GM12878 (cell line): ENCODE measurements around the gene CLK2. TPM values are rescaled to one million over a fixed set of nuclear protein-coding genes. Genes with fewer than 3 reads are reported as not detected.

ENCODE experiments used
- ATAC-seq: fragments of 200-7000 bp; cut with Tn5 transposase; 3 replicates; pipeline ENCODE4 v1.9.1; 2020; ENCODE audit warnings: mild to moderate bottlenecking, moderate library complexity
- BruUV-seq: library from RNA; stranded (reverse); fragments of 400-500 nt; replicated peaks from 2 replicates; lab custom pipeline; 2021; lab: Mats Ljungman, UMichigan
- CTCF ChIA-PET: fragments of 300-600 bp; sonication (Branson Sonifier 250); formaldehyde crosslinking; extraction: SDS; loops from one replicate; lab custom pipeline; 2021; ENCODE audit warnings: inconsistent platforms; lab: Yijun Ruan, JAX
- POLR2A ChIA-PET: fragments of 350-600 bp; formaldehyde crosslinking; extraction: SDS; loops from one replicate; lab custom pipeline; 2021; ENCODE audit warnings: inconsistent platforms; lab: Charles Lee
- RAD21 ChIA-PET: fragments of 300-600 bp; sonication (Branson Sonifier 250); formaldehyde crosslinking; loops from one replicate; lab custom pipeline; 2023; ENCODE audit warnings: antibody characterized with exemption; ENCODE audit not compliant: unreplicated experiment; lab: Charles Lee
- SMC1A ChIA-PET: fragments of 300-600 bp; sonication (Branson Sonifier 250); formaldehyde crosslinking; loops from one replicate; lab custom pipeline; 2023; ENCODE audit not compliant: unreplicated experiment, uncharacterized antibody; lab: Charles Lee
- DNase-seq: peaks from one replicate; pipeline ENCODE4 v3.0.0-alpha.2; 2011; ENCODE audit warnings: low read depth, low spot score
- FAIRE-seq: peaks from 3 replicates; lab custom pipeline; 2011; peaks lifted over from hg19 to GRCh38; lab: Jason Lieb, UNC
- H2AFZ ChIP-seq: 2 replicates; pipeline ENCODE4 v1.6.0; 2011; ENCODE audit warnings: low read depth, low read length, control low read depth; ENCODE audit not compliant: control insufficient read depth
- H3K27ac ChIP-seq: 2 replicates; pipeline ENCODE4 v1.5.1; 2011; ENCODE audit warnings: control low read depth; ENCODE audit not compliant: control insufficient read depth, insufficient read depth
- H3K27me3 ChIP-seq, 2 experiments: replicated peaks in 1 of 2; 2 replicates each; pipeline versions ENCODE4 v1.6.0 to v1.6.1; 2011; ENCODE audit warnings: low read length in 1 of 2; ENCODE audit not compliant: control insufficient read depth in 2 of 2, insufficient read depth in 2 of 2
- H3K36me3 ChIP-seq, 2 experiments: 2 replicates each; pipeline ENCODE4 v1.5.1; 2011; ENCODE audit warnings: low read length in 1 of 2; ENCODE audit not compliant: control insufficient read depth in 2 of 2, insufficient read depth in 2 of 2
- H3K4me1 ChIP-seq: 2 replicates; pipeline ENCODE4 v1.6.1; 2011; ENCODE audit warnings: mild to moderate bottlenecking, low read length, moderate library complexity, mixed read lengths; ENCODE audit not compliant: control insufficient read depth, insufficient read depth
- H3K4me2 ChIP-seq: 2 replicates; pipeline ENCODE4 v1.6.0; 2011; ENCODE audit warnings: control low read depth; ENCODE audit not compliant: control insufficient read depth, insufficient read depth
- H3K4me3 ChIP-seq: fragments of 200-600 bp; sonication (generic); 2 replicates; pipeline ENCODE4 v1.5.1; 2016
- H3K79me2 ChIP-seq: 2 replicates; pipeline ENCODE4 v1.6.0; 2011; ENCODE audit warnings: low read length; ENCODE audit not compliant: control insufficient read depth, insufficient read depth
- H3K9ac ChIP-seq: 2 replicates; pipeline ENCODE4 v1.8.0; 2011; ENCODE audit warnings: low read length, control low read depth, mixed read lengths; ENCODE audit not compliant: control insufficient read depth, insufficient read depth
- H3K9me3 ChIP-seq: replicated peaks from 3 replicates; pipeline ENCODE4 v1.5.1; 2011; ENCODE audit warnings: mild to moderate bottlenecking, low read length; ENCODE audit not compliant: control insufficient read depth, insufficient read depth
- H4K20me1 ChIP-seq: 2 replicates; pipeline ENCODE4 v1.6.0; 2011; ENCODE audit not compliant: control insufficient read depth, insufficient read depth
- CTCF ChIP-seq, 3 experiments: IDR thresholded peaks in 2 of 3; conservative IDR thresholded peaks in 1 of 3; 2 replicates each; pipeline ENCODE4 v1.5.1; 2011; ENCODE audit warnings: low read depth in 3 of 3, low read length in 3 of 3, mild to moderate bottlenecking in 3 of 3, control low read depth in 2 of 3, moderate library complexity in 2 of 3, inconsistent platforms in 1 of 3, mixed read lengths in 1 of 3; ENCODE audit not compliant: control insufficient read depth in 2 of 3, insufficient read depth in 1 of 3; ENCODE audit errors: extremely low read depth in 1 of 3
- NFIC ChIP-seq: IDR thresholded peaks from 2 replicates; pipeline ENCODE4 v1.6.1; 2012; ENCODE audit warnings: low read depth, mild to moderate bottlenecking, inconsistent platforms, low read length, moderate library complexity
- NRF1 ChIP-seq: conservative IDR thresholded peaks from 2 replicates; pipeline ENCODE4 v1.6.1; 2011; ENCODE audit warnings: mild to moderate bottlenecking, low read depth, low read length, improper control_type of control experiment
- PML ChIP-seq: IDR thresholded peaks from 2 replicates; pipeline ENCODE4 v1.6.1; 2012; ENCODE audit warnings: low read length, inconsistent platforms
- POLR2A ChIP-seq: IDR thresholded peaks from 2 replicates; pipeline ENCODE4 v1.6.1; 2011; ENCODE audit warnings: low read depth, mild to moderate bottlenecking, low read length
- RUNX3 ChIP-seq: IDR thresholded peaks from 2 replicates; pipeline ENCODE4 v1.6.1; 2012; ENCODE audit warnings: low read length, inconsistent platforms
- USF2 ChIP-seq: IDR thresholded peaks from 2 replicates; pipeline ENCODE4 v1.6.1; 2011; ENCODE audit warnings: low read depth, low read length, improper control_type of control experiment, borderline replicate concordance
- YY1 ChIP-seq: IDR thresholded peaks from 2 replicates; pipeline ENCODE4 v1.6.1; 2011; ENCODE audit warnings: low read depth, mild to moderate bottlenecking, low read length
- ZBED1 ChIP-seq: IDR thresholded peaks from 2 replicates; pipeline ENCODE4 v1.6.1; 2016; ENCODE audit warnings: borderline replicate concordance
- ZNF687 ChIP-seq: fragments of 450-650 bp; IDR thresholded peaks from 2 replicates; pipeline ENCODE4 v1.6.1; 2017; ENCODE audit warnings: mild to moderate bottlenecking, moderate library complexity
- WGBS: methylation state at CpG from one replicate; pipeline ENCODE4 v1.1.6; 2016; ENCODE audit warnings: low lambda C conversion rate; ENCODE audit not compliant: insufficient replicate concordance, insufficient coverage; ENCODE audit errors: missing lambda C conversion rate; 5-methylcytosine and 5-hydroxymethylcytosine counted together
- in situ Hi-C: fragments of 300-500 bp; cut with MboI; formaldehyde crosslinking; loops from 9 replicates; pipeline ENCODE4 v1.14.3; 2018; ENCODE audit warnings: mixed read lengths
- intact Hi-C: fragments of 100-400 bp; cut with micrococcal nuclease; formaldehyde crosslinking; loops from one replicate; pipeline ENCODE4 v1.14.2; 2022; ENCODE audit not compliant: unreplicated experiment
- polyA plus RNA-seq, 11 experiments: library from polyadenylated mRNA; depleted of rRNA in 4 of 11; unstranded in 6 of 11; stranded (reverse) in 5 of 11; fragments of >200 nt; fragmentation: Nextera tagmentation in 4 of 11; fragmentation: Illumina TruSeq in 1 of 11; extraction: Ambion mirVana in 4 of 11; extraction: Trizol in 1 of 11; gene quantifications; 1 replicate in 1 of 11; 2 replicates in 10 of 11; pipeline versions ENCODE4 v1.2.1 to v1.2.3, GENCODE V29; 2011 to 2016; ENCODE audit warnings: inconsistent platforms in 2 of 11, missing spikeins in 2 of 11, low read depth in 1 of 11
- total RNA-seq, 4 experiments: library from RNA; depleted of rRNA in 3 of 4; stranded (reverse); fragments of >200 nt in 3 of 4; fragmentation: Illumina TruSeq in 1 of 4; extraction: Trizol in 1 of 4; gene quantifications; 2 replicates each; pipeline versions ENCODE4 v1.2.1 to v1.2.3, GENCODE V29; 2013 to 2021

The CLK2 gene
- total and polyA plus RNA-seq, 10 of the 15 experiments (the other 5 are each of a cell fraction or from before 2014, with no cell fraction given), result 11.1 to 83.7 (median 36.7) TPM

GRCh38 chr1:155309423-155310021 lies 36.2 kb upstream of the CLK2 start:
- ChIA-PET SMC1A (no interaction called here), CTCF (interaction anchor here (1.8 to 4.5 kb wide), 2 partner anchors 13 to 58 kb away, joined by 11 to 30 read pairs; no protein-coding TSS in a partner anchor), RAD21 (interaction anchor here (2.5 kb wide), 1 partner anchor 36 kb away, joined by 12 read pairs; the partner anchor contains the start of gene CLK2), POLR2A (interaction anchor here (0.6 to 1.0 kb wide), 2 partner anchors 18 to 59 kb away, joined by 3 read pairs; no protein-coding TSS in a partner anchor)
- H3K36me3 ChIP-seq, result peaks cover 0 to 27% of the 10 kb centered on the region in 2 experiments
- peaks cover 14% of the 10 kb centered on the region for H3K4me1 ChIP-seq
- no TSS peak for BruUV-seq
- no peaks in the 10 kb centered on the region for H3K9me3 ChIP-seq
- peak overlapping the region; percentile 99 for H3K27ac ChIP-seq
- peaks cover 46% of the 10 kb centered on the region for H3K79me2 ChIP-seq
- no peak for FAIRE-seq
- peak overlapping the region; percentile 57 for H2AFZ ChIP-seq
- peak overlapping the region; percentile 96 for H3K4me3 ChIP-seq
- H3K9ac ChIP-seq, result peak overlapping the region; percentile 100
- TF ChIP-seq ZNF687 (0 out of 2 replicates have a peak, but pooled peaks have one; percentile 35), USF2 (no peak), RUNX3 (0 out of 2 replicates have a peak, but pooled peaks have one; percentile 6), YY1 (peak; percentile 82), NFIC (no peak), CTCF (IDR thresholded peaks at IDR 0.05 in 2 of 3, conservative IDR thresholded peaks at IDR 0.05 in 1 of 3; ENCODE audit: control insufficient read depth in 2 of 3, extremely low read depth in 1 of 3, insufficient read depth in 1 of 3, low read depth in 3 of 3, low read length in 3 of 3) (peak in 1 of 3 experiments; percentile 7; a peak in 1 of 6 replicates), POLR2A (peak; percentile 60; the same call in 1 of the 2 replicates), NRF1 (no peak), PML (0 out of 2 replicates have a peak, but pooled peaks have one; percentile 5), ZBED1 (0 out of 2 replicates have a peak, but pooled peaks have one; percentile 29)
- no peak for DNase-seq
- peak overlapping the region; percentile 94 for H3K4me2 ChIP-seq
- in situ Hi-C loops (no loop called here), intact Hi-C loops (loop anchor here (2.0 kb wide), 1 partner anchor 37 kb away; the partner anchor contains the start of gene CLK2)
- H4K20me1 ChIP-seq, result no peaks in the 10 kb centered on the region
- 2% methylated on average over 11 of the region's 11 CpGs for WGBS
- no peaks in the 10 kb centered on the region for H3K27me3 ChIP-seq
- ATAC-seq, result peak; percentile 12
